NCI-H2081 treated with DMSO at 0.1 percent for 48 hours (cell line): ENCODE results near the gene ARID3A.
"Not testable (repeated sequence)": the region's sequence is repeated elsewhere in the genome, so short reads cannot be mapped to it uniquely, and the experiment has no call there.

Source experiments
- DNase-seq: peaks from one replicate; lab custom pipeline; 2025; lab: John Stamatoyannopoulos, UW

The ARID3A gene

GRCh38 chr19:1017906-1018305 is 92.1 kb downstream of the ARID3A start:
- DNase-seq = no peak

DNA sequence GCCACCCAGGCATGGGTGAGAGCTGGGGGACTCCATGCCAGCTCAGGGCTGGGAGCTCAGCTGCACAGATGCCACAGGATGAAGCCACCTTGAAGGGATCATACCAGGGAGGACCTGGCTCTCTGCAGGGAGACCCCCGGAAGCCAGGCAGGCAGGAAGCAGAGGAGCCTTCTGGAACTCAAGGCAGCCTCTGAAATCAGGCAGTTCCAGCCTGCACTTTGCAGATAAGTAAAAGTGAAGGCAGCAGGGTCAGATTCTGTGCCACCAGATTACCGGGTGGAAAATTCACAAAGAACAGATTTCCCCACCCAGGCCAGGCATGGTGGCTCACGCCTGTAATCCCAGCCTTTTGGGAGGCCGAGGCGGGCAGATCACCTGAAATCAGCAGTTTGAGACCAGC is 92.6 kb downstream of the ARID3A start:
- no peak for DNase-seq

- no peak for DNase-seq
Observed at GRCh38 chr19:1018932-1019615, 93.2 kb downstream of the ARID3A start.

GRCh38 chr19:1019616-1019961 is 93.8 kb downstream of the ARID3A start:
- DNase-seq = no peak

GRCh38 chr19:1019980-1020867 is 94.4 kb downstream of the ARID3A start:
- no peak for DNase-seq

GRCh38 chr19:1020868-1021425 is 95.1 kb downstream of the ARID3A start, which contains the start of gene TMEM259:
TSS of gene TMEM259 (minus strand) at chr19:1021123. CDS start at chr19:1020996, 127 bp downstream.
- DNase-seq = peak; percentile 87

DNA sequence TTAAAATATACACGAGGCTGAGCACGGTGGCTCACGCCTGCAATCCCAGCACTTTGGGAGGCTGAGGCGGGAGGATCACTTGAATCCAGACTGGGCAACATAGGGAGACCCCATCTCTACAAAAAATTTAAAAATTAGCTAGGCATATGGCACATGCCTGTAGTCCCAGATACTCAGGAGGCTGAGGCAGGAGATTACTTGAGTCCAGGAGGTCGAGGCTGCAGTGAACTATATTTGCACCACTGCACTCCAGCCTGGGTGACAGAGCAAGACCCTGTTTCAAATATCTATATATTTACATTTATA is 98.0 kb downstream of the ARID3A start:
- DNase-seq = not testable (repeated sequence)

DNA sequence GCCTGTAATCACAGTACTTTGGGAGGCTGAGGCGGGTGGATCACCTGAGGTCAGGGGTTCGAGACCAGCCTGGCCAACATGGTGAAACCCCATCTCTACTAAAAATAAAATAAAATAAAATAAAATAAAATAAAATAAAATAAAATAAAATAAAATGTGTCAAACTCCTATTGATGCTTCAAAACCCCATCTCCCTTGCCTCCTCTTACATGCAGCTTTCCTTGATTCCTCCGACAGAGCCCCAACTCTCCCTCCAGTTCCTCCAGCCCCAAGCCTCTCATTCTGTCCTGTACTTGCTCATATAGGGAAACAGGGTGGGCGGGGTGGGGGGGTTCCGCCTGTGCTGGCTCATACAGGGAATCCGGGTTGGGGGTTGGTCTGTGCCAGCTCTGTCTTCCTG is 99.2 kb downstream of the ARID3A start:
- DNase-seq = not testable (repeated sequence)
